DMS79 treated with DMSO at 0.1 percent for 48 hours (cell line): ENCODE data around the gene PFN3.
"Not testable (repeated sequence)": the region's sequence is repeated elsewhere in the genome, so short reads cannot be mapped to it uniquely, and the experiment has no call there.

Experiments used
- DNase-seq: peaks from one replicate; lab custom pipeline; 2025; lab: John Stamatoyannopoulos, UW

PFN3 gene

DNA sequence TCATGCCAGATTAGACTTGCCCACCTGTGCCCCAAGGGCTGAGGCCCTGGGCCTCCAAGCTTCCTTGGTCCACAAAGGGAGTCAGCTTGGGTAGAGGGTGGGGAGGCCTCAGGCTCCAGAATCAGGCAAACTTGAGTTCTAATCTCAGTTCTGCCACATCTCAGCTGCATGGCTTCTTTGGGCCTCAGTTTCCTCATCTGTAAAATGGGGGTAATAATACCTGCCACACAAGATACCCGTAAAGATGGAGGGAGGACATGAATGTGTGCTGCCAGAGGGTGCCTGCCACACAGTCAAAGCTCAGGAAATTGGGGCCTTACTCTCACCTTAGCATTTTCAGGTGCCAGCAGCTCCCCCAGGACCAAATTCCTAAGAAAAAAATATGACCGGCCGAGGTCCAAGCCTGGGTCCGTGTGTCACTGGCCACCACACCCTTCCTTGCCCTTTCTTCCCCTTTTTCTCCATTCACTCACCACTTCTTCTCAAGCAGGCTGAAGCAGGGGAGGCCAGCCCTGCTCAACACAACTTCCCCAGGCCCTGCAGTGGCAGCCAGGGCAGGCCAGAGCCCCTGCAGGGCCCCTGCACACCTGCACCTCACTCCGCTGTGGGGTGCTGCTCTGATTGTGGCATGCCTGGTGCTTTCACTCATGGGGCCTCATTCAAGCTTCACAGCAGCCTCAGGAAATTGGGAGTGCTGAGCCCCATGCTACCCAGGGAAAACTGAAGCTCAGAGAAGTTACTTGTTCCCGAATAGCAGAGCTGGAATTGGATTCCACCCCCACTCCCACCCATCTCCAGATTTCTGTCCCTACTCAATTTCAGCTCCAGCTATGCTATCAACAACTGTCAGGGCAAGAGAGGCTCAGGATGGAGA lies 38.8 kb downstream of the PFN3 start:
- no peak for DNase-seq

DNA sequence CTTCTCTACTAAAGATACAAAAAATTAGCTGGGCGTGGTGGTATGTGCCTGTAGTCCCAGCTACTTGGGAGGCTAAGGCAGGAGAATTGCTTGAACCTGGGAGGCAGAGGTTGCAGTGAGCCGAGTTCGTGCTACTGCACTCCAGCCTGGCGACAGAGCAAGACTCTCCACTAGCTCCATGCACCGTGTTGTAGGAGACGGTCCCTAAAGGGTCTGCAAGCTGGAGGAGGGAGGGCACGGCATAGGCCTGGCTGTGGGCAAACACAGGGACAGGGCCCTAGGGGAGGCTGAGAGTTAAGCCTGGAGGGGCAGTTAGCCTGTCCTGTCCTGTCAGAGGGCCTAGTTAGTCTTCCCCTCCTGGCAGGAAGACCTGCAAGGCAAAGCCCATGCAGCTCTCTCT lies 39.7 kb downstream of the PFN3 start:
- DNase-seq = not testable (repeated sequence)

DNA sequence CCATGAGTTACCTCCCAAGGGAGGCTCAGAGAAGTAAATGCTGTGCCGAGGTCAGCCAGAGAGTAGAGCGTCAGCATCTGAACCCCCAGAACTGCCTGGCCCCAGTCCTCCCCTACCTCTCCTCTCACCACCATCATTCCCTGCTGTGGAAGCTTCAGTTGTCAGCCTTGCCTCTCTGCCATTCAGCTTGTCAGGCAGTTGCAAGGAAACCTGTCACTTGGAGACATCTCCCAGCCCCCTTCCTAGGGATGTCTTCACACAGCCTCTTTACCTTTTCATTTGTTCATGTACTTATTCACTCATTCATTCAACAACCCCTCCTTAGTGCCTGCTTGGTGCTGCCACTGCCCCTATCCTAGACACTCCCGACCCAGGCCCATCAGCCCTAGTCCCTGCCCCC lies 40.6 kb downstream of the PFN3 start:
- no peak for DNase-seq

DNA sequence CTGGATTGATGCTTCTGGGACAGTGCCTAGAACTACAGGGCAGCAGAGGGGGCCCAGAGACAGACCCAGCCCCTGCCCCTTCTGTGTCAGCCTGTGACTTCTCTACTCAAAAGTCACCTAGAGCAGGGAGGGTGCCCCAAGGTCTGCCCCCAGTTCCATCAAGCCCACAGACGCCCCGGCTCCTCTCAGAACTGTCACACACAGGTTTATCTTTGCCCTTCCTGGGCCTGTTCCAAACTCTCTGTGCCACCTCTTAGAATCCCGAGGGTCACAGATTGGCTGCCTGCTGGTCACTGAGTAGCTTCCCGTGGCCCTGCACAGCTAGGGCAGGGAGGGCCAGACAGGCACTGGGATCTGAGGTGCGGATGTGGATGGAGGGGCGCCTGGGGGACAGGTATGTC lies 41.0 kb downstream of the PFN3 start:
- no peak for DNase-seq

DNA sequence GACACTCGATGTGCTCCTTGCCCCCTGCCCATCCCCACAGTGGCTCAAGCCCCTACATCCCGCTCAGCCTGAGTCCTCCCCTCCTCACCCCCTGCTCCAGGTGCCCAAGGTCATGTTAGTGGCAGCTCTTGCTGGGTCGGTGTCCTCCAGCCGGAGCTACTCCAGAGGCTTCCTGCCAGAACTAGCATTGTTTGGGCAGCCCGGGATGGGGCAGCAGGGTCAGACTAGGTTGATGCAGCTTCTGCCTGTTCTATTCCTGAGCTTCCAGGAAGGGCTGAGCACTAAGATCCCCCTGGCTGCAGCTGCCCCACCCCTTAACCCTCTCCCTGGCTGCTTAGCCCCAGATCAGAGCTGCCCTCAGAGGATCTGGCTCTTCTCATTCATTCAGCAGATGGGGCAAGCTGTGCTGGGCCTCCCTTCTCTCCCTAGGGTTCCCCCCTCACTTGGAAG lies 42.1 kb downstream of the PFN3 start:
- DNase-seq = no peak

DNA sequence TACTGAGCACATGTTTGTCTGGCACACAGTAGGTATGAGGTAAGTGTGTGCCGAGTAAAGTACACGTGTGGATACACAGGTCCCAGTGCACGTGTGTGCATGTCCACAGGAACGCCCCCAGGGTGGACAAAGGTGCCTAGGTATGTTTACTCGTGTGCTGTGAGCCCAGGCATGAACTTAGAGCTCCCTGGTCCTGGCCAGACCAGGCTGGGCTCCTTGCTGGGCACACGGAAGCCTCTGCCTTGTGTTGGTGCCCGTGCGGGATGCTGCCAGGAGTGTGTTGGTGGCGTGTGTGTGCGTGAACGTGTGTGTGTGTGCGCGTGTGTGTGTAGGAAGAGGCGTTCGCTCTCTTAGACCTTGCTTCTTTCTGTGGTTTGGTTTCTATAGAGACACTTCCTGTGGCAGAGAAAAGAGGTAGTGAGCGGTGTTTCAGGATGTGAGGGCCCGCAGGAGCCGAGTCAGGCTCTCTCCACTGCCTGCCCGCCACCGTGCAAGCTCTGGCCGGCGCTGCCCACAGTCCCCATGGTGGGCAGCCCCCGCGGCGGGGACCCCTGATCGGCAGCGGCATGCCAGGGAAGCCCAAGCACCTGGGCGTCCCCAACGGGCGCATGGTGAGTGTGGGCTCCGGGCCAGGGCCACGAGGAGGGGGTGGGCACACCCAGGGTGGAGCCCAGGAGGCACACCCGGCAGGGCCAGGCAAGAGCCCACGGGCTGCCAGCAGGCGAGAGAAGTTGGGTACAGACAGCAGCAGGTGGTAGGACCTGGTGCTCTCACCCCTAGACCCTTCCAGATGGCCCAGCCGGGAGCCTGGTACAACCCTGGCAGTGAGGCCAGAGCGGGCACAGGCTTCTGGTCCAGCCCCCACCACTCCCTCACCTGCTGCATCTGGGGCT lies 42.8 kb downstream of the PFN3 start, which contains the start of gene RGS14:
Gene RGS14 (plus strand): TSS at position 466 of the 893 bp plus-strand sequence. CDS start 101 bp downstream, at position 567.
- peak; percentile 29 for DNase-seq

DNA sequence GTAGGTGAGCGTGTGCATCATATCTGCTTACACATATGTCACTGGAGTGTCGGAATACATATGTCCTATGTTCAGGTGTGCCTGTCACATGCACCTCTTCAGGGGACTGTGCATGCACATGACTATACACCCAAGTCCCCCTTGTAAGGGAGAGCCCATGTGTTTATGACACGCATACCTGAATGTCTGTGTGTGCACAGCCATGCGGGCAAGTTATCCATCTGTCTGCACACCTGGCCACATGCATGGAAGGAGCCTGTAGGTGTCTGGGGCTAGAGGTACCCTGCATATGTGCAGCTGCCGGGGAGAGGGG lies 43.4 kb downstream of the PFN3 start:
- DNase-seq = no peak

DNA sequence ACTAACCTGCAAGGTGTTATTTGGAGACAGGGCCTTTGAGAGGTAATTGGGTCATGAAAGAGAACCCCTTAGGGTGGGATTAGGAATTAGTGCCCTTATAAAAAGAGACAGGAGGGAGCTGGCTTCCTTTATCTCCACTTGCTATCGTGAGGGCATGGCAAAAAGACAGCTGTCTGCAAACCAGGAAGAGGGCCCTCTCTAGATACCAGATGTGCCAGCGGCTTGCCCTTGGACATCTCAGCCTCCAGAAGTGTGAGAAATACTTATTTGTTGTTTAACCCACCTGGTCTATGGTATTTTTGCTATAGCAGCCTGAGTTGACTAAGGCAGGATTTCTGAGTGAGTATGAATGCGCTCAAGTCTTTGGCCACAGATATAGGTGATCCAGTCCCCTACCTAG lies 43.7 kb downstream of the PFN3 start:
- no peak for DNase-seq

DNA sequence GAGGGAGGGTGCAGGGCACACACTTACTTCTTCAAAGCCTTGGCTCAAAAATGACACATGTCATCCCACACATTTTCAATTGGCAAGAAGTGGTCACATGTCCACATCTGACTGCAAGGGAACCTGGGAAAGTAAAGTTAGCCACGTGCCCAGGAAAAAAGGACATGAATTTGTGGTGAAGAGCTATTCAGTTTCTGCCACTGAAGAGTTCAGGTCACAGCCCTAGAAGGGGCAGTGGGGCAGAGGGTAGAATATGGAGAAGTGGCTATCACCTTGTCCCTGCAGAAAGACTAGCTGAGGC lies 44.6 kb downstream of the PFN3 start:
- DNase-seq = no peak

DNA sequence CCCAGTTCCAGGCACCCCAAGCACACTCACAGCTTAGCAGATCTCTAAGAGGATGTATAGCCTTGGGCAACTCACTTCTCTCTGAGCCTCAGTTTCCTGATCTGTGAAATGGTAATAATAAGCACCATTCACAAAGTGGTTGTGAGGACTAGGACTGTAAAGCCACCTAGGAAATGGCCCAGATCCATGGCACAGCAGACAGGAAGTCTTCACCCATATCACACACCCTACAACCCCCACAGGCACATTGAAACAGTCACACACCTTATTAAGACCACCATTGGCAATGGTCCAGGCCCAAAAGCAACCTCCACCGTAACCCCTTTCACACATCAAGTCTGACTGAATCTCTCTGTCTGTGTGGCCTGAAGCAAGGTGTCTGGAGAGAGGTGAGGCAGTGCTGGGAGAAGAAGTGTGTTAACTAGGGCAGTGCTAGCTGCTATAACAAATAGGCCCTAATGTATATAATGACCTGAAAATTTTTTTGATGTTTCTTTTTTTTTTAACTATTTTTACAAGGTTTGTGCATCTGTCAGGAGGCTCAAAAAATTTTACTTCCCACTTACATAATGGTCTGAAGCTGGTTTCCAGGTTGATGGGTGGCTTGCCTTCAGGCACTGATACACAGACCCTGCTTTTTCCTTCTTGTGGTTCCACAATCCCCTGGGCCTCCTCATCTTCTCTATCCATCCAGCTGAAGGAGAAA lies 45.1 kb downstream of the PFN3 start:
- DNase-seq = no peak

DNA sequence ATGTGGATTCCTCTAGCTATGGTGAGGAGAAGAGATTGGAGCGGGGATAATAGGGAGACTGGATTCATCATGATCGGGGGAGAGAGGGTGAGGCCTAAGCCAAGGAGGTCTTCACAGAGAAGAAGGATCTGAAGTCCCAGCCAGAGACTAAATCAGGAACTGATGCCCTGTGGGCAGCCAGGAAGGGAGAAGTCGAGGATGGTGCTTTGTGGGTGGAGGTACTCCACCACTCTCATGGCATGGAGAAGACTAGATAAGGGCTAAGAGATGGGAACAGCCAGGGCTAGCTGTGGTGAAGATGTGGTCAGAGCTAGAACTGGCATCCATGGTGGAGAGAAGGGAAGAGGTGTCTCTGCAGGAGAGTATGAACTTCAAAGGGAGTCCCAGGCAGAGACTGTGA lies 45.8 kb downstream of the PFN3 start:
- DNase-seq = no peak

DNA sequence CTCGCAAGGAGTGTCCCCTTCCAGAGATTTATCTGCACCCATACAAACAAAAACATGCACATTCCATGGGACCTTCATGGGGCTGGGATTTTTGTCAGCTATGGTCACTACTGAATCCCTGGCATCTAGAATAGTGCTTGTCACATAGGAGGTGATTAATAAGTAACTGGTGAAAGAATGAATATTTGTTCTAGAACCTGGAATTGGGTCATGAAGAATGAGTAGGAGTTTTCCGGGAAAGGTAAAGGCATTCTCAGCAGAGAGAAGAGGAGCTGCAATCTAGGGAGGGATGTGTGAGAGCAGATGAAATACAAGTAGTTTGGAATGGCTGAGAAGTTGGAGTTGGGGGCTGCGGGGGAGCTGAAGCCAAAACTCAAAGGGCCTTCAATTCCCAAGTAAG lies 46.2 kb downstream of the PFN3 start:
- DNase-seq = no peak

DNA sequence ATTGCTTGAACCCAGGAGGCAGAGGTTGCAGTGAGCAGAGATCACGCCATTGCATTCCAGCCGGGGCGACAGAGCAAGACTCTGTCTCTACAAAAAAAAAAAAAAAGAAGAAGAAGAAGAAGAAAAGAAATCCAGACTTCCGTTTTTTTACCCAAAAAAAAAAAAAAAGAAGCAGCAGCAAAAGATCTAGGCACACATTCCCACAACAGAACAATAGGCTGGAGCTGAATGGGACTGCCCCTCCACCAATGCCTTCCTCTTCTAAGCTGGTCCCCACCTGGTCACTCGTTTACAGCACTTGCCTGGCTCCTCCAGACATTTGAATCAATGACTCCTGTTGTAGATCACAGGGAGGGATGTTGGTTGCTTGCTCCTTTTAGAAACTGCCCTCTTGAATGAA lies 47.4 kb downstream of the PFN3 start:
- DNase-seq = no peak

DNA sequence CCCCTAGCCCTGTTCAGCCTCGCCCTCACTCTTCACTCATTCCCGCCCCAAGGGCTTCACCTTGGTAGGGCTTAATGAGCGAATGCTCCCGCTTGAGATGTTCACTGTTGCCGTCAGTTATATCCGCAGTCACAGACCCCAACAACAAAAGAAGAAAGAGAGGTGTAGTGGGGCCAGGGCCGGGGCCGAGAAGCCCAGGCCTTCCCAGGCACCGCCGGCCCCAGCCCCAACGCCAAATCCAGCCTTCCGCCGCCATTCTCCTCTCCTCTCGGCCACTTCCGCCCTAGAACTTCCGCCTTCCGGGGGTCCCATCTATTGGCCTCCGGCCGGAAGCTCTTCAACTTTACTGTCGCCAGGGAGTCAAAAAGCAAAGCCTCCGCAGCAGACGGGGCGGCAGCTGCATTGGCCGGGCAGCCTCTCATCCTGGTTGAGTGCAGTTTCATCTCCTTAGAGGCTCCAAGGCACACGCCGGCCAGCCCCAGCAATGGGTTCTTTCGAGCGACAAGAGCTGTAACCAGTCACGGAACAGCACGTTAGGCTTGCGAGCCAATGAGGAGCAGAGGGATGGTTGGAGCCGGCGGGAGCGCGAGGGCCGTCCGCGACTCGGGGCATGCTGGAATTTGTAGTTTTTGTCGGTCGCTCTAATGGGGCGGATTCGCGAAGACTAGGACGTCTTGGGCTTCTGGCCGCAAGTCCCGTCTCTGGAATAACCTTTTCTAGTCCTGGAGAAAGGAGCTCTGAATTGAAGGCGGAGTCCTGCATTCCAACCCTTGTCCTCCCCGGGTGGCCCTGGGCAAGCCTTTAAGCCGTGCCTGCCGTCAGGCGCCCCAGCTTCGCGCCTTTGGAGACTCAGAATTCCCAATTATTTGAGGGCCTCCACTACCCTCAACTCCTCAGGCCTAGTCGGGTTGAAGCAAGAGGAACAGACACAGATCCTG lies 48.8 kb downstream of the PFN3 start, which contains the start of gene LMAN2:
Gene LMAN2 (minus strand): TSS at position 277 of the 938 bp plus-strand sequence. CDS start 21 bp downstream, at position 256.
- peak; percentile 87 for DNase-seq

DNA sequence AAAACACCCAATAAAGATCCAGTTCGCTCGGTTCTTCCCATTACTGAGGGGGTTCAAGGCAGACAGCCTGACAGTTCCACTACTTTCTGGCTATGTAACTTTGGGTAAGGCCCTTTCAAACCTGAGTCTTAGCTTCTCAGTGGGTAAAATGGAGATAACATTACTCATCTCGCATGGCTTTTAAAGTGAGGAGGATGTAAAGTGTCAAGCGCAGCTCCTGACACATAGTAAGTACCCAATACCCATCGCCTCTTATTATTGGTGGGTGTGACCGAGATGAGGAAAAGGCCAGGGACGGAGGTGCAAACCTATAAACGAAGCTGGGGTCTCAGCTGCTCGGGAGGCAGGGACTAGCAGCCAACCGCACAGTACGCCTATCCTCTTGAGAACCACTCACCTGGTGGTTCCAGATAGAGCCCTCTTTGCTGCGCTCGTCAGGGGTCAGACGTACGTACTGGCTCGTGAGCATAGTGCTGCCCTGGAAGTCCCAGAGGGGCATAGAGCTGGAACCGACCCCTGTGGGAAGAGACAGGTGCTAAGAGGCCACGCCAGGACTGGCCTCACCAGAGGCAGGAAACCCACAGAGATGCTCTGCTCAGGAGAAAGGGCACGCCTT lies 49.6 kb downstream of the PFN3 start:
- DNase-seq = no peak
